NB4 (cell line): ENCODE measurements around the gene CBR4.
"Not testable (repeated sequence)": the region's sequence is repeated elsewhere in the genome, so short reads cannot be mapped to it uniquely, and the experiment has no call there.

Experiments
- DNase-seq: peaks from one replicate; pipeline ENCODE4 v3.0.0; 2010; ENCODE audit warnings: low read depth
- H3K4me3 ChIP-seq: one replicate; pipeline ENCODE4 v1.5.1; 2011; ENCODE audit warnings: mild to moderate bottlenecking, low read depth, low read length, moderate library complexity
- CTCF ChIP-seq: IDR thresholded peaks from one replicate; pipeline ENCODE4 v1.5.1; 2012; ENCODE audit warnings: low read depth, low read length
- MAX ChIP-seq: IDR thresholded peaks from 2 replicates; pipeline ENCODE4 v1.6.1; 2011; ENCODE audit warnings: low read depth, low read length
- MYC ChIP-seq: IDR thresholded peaks from 2 replicates; pipeline ENCODE4 v1.6.1; 2011; ENCODE audit warnings: low read depth, low read length
- POLR2A ChIP-seq: IDR thresholded peaks from 2 replicates; pipeline ENCODE4 v1.6.1; 2011; ENCODE audit warnings: mild to moderate bottlenecking; ENCODE audit not compliant: insufficient read length; ENCODE audit errors: extremely low read depth

CBR4 gene

DNA sequence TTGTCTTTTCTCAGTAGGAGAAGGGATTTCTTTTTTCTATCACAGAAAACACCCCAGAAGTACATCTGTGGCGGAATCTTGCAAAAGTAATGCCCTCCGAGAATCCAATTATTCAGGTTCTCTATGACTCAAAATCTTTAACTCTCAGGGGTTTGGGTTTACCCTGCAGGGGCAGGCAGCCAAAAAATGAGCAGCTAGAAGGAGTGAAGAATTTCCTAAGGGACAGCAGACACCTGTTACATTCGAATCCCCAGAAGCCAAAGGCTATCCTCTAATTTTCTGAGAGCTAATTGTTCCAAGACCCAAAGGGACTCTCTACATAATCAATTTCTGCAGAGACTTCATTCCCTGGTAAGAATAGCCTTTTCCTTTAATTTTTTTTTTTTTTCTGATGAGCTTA is 27.5 kb upstream of the CBR4 start:
- DNase-seq, result no peak

GRCh38 chr4:169035871-169036620 is 26.0 kb upstream of the CBR4 start:
- H3K4me3 ChIP-seq, DNase-seq: not testable (repeated sequence)

More for the DNA sequence above, 27.5 kb upstream of the CBR4 start:
- TF ChIP-seq MYC (no peak), CTCF (no peak), MAX (no peak), POLR2A (no peak)
- no peak overlapping the region for H3K4me3 ChIP-seq

DNA sequence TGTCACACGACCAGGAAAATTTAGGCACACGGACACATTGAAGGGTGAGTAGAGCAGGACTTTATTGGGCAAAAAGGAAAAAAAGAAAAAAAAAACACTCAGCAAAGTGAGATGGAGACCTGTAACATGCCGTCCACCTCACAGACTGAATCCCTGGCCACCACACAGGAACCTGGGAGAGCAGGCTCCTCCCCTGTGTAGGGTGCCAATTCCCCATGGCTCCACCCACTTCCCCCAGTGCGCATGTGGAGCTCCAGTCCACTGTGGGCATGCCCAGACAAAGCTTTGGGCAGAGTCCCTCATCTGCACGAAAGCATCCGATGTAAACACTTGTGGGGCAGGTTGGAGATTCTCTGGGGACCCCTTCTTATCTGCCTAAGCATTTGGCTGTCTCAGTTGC is 23.6 kb upstream of the CBR4 start:
- peak; percentile 12 for DNase-seq
- no peak overlapping the region for H3K4me3 ChIP-seq
- TF ChIP-seq MYC, result no peak
- no peak for TF ChIP-seq MAX
- TF ChIP-seq POLR2A, result no peak
- TF ChIP-seq CTCF, result no peak

GRCh38 chr4:169032883-169033645 is 23.0 kb upstream of the CBR4 start:
- DNase-seq, result no peak
- TF ChIP-seq CTCF, result no peak
- no peak for TF ChIP-seq MAX
- no peak for TF ChIP-seq POLR2A
- TF ChIP-seq MYC, result no peak
- no peak overlapping the region for H3K4me3 ChIP-seq

DNA sequence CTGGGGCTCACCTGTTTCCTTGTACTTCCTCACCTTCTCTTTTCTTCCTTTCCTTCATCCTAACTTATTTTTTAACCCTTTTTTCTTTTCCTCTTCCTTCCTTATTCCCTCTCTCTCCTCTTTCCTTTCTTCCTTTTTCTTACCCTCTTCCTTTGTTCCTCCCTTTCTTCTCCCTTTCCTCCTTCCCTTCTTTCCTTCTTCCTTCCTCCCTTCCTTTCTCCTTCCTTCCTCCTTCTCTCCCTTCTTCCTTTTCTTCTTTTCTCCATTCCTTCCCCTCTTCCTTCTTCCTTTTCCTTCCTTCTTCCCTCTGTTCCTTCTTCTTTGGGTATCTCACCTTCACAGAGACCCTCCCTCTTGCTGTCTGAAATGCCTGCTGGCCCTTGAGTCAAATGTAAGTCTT is 22.1 kb upstream of the CBR4 start:
- no peak overlapping the region for H3K4me3 ChIP-seq
- TF ChIP-seq CTCF (no peak), POLR2A (no peak), MYC (no peak), MAX (no peak)
- no peak for DNase-seq

DNA sequence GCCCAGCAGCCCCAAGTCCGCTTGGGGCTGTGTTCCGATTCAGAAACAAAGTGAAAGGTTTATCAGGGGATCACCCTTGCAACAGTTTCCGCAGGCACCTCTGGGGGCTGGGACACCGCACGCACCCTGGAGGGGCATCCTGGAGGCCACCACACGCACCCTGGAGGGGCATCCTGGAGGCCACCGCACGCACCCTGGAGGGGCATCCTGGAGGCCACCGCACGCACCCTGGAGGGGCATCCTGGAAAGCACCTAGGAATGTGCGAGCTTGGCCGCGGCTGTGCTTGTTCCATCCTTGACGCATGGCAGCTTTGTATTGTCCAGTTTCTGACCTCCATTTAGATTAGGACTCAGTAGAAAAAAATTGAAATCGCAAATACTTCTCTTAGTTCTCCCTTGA is 21.3 kb upstream of the CBR4 start:
- no peak for TF ChIP-seq CTCF
- TF ChIP-seq POLR2A, result no peak
- TF ChIP-seq MYC, result no peak
- no peak for TF ChIP-seq MAX
- no peak overlapping the region for H3K4me3 ChIP-seq

More for the DNA sequence above, 21.3 kb upstream of the CBR4 start:
- DNase-seq, result no peak
